ENCODE measurements around the gene CHRDL2.

The CHRDL2 gene

DNA sequence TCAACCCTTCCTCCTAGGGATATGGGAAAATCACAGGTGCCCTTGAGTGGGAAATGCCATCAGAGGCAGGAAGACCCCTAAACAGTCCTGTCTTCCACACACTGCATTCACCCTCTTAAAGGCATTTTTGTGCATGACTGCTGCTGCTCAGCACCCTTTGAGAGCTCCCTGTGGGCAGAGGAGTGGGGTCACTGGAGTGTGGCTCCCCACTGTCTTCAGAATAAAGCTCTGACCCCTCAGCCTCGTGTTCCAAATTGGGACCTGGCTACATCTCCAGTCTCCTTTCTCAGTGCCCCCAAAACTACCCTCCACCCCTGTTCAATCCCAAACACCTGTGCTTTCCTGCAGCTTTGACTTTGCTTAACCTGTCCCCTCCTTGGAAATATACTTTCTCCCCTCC lies 46.6 kb downstream of the CHRDL2 start:
- no peak for DNase-seq (ENCODE audit: low read depth)

DNA sequence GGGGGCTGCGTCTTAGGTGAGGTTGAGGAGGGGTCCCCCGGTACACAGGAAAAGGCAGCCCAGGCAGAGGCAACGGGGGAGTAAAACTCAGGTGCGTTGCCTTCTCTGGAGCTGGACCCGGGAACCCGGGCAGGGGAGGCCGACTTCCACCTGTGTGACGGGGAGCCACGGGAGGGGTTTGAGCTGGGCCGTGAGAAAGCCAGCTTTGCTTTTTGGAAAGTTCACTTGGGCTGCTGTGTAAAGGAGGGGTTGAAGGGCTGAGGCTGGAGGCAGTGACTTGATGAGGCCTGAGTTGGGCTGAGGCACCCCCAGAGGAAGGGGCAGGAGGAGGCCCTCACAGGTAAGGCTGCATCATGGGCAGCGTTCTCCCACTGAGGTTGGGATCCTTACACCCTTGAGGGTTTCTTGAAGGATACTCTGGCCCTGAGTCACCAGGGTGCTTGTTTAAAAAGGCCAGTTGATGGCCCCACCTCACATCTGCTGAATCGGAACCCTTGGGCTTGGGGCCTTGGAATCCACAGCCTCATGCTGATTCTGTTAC lies 47.2 kb downstream of the CHRDL2 start:
- DNase-seq (ENCODE audit: low read depth) = no peak

DNA sequence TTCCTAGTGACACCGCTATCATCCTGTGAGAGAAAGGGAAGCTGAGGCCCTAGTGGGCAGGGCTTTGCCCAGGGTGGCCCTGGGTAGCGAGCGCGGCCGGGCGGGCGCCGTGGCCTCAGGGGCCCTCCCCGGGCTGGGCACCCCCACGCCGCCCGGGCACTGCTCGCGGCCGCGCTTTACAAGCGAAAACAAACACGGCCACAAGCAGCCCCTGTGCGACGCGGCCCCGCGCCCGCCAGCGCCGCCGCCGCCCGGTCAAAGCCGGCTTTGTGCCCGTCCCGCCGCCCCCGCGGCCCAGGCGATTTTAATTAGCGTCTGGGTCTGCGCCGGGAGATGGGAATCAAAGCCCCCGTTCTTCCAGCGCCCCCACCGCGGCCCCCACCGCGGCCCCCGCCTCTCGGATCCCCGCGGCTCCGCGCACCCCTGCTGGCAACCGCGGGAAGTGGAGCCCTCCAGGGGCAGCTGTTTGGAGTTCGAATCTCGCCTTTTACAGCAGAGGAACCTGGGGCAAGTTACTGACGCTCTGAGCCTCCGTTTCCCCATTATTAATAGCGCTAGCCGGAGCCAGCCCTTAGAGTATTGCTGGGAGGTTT lies 47.9 kb downstream of the CHRDL2 start:
- DNase-seq (ENCODE audit: low read depth) = no peak

DNA sequence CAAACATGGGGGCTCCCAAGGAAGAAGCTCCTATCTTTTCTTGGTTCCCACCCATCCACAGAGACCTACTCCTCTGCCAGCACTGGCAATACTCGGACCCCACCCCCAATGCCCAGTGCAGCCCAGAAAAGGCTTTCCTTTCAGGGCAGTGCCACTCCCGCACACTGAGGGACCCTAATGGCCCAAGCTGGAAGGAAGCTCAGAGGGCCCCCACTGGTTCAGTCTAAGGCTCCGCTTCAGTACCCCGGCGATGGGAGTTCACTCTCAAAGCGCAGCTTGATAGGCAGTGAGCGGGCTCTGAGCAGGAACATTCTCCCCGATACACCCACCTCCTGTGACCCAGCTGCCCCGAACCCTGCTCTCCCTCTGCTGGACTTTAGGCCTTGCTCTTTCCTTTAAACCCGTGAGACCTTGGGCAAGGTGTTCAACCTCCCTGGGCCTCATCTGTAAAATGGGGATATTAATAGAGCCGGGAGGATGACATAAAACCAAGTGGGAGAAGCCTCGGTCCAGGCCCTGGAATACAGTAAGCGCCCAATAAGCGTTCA lies 48.4 kb downstream of the CHRDL2 start:
- no peak for DNase-seq (ENCODE audit: low read depth)

DNA sequence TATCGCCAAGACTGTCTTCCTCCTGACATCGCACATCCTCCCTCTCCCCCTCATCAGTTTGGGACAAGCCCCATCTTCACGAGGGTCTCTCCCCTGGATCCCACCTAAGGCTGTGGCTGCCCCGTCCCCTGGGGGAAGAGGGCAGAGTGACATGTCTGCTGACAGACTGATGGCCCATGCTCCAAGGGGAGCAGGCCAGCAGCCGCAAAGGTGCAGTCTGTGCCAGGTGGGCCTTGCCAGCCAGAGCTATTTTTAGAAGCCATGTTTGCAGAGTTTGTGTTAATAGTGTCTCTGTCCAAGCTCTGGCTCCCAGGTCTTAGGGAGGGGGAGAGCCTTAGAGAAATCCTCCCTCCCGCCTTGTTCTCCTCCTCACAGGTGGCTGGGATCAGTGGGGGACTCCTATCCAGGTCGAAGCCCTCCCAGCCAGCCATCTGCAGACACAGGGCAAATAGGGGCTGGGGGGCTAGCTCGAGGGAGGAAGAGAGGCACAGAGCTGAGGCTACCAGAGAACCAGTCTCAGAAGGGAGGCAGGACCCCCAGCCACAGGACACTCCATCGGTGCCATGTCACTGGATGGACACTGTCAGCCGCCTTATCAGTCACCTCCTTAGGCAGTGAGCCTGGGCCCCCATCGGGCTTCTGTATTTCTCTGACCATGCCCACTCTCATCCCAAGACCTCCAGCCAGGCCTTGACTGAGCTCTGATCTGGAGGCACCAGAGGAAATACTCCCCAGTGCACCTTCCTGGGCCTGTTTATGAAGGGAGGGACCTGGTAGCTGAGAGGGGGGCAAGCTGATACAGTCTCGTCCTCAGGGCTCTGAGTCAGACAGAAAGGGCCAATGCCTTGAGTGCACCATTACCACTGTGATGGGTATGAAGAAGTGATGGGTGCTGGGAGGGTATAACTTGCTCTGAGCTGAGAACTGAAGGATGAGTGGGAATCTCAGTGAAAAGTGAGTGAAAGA lies 49.3 kb downstream of the CHRDL2 start:
- no peak for DNase-seq (ENCODE audit: low read depth)

DNA sequence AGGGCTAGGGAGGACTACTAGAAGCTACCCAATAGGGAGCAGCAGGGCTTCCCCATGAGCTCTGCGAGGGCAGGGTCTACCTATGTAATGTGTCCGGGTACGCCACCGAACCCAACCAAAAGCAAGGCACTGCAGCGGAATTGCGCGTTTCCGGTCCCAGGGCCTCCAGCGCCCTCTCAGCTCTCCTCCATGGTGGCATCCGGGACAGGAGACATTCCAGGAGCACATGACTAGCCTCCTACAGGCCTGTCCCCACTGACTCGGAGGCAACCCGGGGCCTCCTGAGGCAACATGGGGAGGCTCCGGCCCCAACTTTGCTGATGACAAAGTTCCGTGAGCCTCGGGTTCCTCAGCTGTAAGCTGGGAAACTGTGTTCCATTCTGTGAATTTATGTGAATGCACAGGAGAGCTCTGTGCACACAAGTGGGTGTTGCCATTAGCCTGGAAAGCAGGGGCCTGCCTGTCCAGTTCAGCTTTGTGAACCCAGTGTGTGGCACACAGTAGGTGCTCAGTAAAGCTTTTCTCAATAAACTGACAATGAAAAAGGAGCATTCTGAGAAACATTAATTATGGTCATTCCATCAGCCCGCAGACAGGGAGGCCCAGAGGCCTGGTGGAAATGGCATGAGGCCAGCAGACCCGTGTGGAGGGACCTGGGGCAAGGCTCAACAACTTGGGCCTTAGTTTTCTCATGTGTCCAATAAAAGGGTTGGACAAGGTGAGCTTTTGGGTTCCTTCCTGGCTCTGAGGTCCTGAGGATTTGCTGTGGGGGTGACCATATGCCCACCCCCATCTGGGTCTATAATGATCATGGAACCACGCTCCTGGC lies 50.3 kb downstream of the CHRDL2 start:
- DNase-seq (ENCODE audit: low read depth) = no peak

DNA sequence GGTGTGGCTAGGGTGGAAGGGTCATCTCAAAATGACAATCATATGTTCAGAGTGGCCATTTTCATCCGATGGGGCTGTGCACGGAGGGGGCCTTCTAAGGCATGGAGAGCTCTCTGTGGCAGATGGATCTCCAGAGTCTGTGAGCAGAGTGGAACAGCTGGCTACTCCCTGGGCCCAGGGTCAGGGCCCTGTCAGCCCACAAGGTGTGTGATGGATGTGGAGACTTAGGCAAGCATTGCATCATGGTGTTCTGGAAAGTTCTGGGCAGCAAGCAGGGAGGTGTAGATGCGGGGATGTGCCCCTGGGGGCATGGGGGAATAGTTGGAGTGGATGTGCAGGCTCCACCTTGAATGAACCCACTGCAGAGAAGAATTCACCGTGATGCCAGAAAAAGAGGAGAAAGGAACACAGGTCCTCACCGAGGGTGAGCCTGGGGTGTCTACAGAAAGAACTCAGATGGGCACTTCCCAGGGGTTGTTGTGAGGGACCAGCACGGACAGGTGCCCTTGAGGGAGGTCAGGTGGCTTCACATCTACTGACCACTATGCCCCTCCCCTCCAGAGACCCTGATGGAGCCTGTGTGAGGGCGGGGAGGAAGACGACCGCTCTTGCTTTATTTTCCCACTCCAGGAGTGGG lies 51.1 kb downstream of the CHRDL2 start:
- DNase-seq (ENCODE audit: low read depth) = no peak

DNA sequence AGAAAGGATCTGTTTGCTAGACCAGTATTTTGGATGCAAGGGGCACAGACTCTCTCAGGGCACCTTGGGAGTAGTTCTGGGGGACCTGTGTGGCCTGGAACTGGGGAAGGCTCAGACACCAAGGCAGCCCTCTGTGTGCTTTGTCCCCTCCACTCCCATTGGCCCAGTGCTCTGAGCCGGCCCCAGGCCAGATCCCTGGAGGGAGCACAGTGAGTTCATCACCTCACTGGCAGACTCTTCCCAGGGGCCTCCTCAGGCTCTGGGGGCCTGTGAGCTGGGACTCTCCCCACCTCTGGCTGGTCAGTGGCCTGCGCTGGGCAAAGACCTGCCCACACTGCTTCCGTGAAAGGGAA lies 51.7 kb downstream of the CHRDL2 start:
- DNase-seq (ENCODE audit: low read depth) = no peak

DNA sequence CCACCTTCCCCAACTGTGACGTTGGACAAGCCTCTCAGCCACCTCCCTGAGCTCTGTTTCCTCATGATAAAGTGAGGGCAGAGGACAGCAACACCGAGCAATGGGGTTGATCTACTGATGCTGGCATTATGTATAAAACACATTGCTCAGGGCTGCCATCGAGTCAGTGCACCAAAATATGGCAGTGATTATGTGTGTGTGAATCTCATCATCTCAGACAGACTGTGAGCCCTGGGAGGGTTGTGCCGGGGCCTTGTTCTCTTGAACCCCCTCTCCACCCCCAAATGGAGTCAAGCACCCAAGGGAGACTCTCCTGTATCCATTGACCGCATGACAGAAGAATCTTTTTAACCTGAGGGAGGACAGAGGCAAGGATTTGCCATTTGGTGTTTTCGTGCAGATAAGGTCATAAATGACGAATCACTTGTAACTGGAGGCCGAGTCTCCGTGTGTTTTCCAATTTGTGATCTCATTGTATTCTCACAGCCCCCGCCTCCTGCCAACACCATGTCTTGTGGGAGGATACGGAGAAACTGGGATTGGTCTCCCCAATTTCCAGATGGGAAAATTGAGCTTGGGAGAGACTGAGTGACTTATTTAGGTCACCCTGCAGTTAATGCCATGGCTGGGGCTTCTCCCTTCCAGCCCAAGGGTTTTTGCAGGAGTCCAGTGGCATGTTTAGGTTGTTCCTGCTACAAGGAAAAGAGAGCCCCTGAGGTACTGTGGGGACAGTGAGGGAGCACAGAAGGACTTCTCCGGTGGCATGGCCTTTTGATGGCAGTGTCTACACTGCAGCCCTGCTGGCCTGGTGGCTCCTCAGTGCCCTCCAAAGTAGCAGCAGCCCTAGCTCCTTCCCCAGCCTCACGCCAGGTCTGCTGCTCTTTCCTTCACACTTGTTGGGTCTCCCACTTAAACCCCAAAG lies 52.4 kb downstream of the CHRDL2 start:
- DNase-seq (ENCODE audit: low read depth) = no peak

DNA sequence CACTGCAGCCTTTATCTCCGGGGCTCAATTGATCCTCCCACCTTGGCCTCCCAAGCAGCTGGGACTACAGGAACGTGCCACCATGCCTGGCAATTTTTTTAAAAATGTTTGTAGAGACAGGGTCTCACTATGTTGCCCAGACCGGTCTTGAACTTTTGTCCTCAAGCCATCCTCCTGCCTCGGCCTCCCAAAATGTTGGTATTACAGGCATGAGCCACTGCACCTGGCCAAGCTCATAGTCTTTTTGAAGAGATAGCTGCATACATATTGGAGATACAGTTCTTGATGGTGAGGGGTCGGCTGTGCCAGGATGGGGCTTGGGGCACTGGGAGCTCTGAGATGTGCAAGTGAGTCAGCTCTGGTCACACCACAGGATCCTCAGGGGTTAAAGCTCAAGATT lies 53.2 kb downstream of the CHRDL2 start:
- DNase-seq (ENCODE audit: low read depth) = no peak

DNA sequence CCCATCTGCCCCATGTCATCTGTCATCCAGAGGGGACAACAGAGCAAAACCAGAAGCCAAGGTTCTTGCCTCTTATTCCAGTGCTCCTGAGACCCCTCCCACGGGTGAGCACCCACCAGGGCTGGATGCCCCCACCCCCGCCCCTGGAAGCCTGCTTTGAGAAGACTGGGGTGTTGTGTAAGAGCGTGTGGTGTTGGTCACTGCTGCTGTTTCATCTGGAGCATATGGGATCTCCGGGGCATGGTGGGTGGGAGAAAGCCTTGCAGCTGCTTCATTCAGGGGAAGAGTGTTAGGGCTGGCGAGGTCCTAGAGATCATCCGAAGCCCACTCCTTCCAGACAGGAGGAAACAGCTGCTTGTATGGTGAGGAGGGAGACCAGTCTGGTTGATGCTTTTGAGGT lies 54.1 kb downstream of the CHRDL2 start:
- no peak for DNase-seq (ENCODE audit: low read depth)

DNA sequence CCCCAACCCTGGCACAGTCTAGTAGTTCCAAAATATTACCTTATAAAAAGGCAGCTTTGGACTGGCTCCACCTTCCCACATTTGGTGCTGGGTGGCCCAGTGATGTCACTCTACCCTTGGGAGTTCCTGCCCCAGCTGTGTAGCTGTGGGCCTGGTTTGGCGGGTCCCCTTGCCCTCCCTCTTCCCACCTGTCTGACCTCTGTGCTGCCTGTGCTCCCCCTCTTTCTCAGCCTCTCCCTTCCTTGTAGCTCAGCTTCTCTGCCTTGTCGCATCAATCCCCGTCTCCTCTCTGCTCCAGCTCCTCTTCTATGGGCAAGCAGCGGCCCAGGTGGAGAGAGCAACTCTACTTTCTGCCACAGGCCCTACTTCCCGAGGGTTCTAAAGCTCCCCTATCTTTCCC lies 54.6 kb downstream of the CHRDL2 start:
- no peak for DNase-seq (ENCODE audit: low read depth)

DNA sequence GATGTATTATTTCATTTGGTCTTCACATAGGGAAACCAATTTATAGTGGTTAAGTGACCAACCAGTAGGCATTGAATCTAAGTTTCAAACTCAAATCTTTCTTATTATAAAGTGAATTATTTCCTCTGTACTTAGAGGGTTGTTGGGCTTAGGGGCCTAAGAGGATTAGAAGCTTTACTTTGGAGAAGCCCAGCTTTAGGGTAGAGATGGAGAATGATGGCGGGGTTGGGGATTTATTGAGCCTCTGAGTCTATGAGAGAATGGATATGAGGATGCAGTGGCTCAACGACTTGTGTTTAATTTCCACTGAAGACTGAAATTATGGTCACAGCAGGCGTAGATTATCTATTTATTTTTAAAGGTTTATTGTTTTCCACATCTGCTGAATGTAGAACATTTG lies 55.5 kb downstream of the CHRDL2 start:
- no peak for DNase-seq (ENCODE audit: low read depth)

DNA sequence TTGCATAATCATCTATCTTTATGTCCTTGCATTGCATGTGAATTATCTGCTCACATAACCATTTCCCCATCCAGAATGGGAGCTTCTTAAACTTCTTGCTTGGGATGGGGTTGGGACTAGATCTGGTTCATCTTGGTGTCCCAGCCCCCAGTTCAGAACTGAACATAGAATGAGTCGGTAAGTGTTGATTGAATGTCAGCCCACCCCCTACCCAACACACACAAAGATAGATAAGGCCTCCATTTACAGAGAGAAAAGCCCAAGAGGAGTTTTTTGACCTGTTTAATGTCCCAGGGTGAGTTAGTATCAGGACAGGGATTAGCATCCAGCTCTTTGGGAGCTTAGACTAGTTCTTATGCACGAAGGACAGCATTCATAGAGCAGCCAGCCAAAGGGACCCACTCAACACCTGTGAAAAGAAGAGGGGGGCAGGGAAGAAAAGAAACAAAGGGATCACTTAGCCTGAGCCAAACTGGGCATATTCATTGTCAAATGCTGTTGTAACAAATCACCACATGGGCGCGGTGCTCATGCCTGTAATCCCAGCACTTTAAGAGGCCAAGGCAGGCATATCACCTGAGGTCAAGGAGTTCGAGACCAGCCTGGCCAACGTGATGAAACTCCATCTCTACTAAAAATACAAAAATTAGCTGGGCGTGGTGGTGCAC lies 57.4 kb downstream of the CHRDL2 start:
- no peak for DNase-seq (ENCODE audit: low read depth)

DNA sequence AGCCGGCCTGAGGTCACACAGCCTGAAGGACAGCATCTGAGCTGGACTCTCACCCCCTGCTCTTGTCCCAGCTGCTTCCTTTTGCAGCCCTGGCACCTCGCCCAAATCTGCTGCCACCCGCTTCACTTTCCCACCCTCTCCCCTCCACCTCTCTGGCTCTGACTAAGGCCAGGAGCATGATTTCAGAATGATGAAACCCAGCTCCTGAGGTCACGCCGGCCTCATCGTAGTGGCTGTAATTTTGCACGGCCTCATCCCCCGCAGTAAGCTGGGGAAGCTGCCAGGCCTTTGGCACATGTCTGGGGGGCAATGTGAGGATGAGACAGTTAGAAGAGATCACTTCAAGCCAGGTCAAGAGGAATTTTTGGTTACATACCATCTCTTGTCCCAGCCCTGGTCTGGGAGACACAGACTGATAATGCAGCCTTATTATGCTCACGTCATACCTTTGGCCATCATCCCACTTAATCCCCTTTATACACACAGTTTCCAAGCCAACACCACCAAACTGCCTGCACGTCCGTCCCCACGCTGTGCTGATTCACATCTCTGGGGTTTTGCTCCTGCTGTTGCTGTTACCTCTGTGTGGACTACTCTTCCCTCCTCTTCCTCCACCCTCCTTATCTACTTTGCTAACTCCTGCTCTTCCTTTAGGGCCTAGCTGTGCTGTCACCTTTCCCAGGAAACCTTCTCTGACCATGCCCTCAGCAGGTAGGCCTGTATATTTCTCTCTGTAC lies 58.1 kb downstream of the CHRDL2 start:
- DNase-seq (ENCODE audit: low read depth) = peak; percentile 92

DNA sequence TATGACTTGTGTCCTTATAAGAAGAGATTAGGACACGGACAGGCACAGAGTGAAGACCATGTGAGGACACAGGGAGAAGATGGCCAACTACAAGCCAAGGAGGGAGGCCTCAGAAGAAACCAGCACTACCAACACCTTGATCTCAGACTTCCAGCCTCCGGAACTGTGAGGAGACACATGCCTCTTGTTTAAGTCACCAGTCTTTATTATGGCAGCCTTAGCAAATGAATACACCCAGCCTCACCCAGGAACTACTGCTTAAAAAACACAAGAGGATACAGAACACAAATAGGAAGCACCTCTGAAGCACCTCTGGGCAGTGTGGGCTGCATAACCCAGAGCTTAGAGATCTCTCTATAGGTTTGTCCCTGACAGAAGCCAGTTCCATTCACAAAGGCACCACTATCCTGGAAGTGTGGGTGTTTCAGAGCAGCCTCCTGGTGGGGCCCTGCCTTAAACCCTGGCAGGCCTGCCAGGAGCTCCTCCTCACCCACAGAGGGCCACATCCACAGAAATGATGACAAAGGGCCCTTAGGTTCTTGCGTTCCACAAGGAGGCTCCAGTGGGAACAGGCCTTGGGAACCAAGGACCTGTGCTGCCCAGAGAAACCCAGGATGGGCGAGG lies 58.8 kb downstream of the CHRDL2 start:
- no peak for DNase-seq (ENCODE audit: low read depth)

DNA sequence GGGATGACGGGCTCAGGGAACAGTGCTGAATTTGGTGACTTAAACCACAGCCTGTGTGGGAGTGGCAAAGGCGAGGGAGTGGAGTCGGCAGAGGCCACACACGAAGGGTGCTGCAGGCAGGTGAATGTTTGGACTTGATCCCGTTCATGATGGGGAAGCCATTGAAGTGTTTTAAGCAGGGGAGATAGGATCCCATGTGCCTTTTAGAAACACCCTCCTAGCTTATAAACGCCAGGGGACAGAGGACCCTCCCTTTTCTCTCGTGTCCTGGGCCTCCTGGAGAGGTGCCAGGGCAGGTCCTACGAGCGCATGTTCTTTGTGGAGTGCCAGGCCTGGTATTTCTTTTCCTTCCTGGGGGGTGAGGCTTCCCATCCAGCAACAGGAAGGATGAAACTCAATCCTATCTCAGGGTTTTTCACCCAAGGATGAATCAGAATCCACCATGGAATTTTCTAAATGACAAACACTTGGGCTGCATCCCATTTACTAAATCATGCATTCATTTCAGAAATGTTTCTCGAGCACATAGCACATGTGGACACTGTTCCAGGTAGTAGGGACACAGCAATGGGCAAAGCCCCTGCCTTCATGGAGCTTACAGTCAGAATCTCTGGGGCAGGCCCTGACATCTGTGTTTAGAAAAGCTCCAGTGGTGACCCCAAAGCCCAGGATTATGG lies 59.6 kb downstream of the CHRDL2 start:
- DNase-seq (ENCODE audit: low read depth) = no peak

DNA sequence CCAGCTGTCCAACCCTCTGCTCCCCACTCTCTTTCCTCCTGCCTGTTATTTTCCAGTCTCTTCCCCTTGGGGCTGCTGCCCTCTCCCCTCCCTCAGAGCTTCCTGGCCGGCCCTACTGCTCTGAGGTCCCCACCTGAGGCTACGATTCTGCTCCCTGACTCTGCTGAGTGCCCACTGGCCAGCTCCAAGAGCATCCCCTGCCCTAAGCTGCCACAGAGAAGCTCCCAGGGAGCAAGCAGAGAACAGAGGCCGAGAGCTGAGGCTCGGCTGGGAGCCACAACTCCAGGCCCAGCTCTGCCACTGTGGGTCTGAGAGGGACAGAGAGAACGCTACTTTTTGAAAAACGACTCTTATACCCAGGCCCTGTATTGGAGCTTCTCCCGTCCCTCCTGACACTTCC lies 61.1 kb downstream of the CHRDL2 start:
- no peak for DNase-seq (ENCODE audit: low read depth)

Data from fibroblast of the conjunctiva (primary cell).